ENCODE results near the gene OSBPL9. TPM values are rescaled to one million over a fixed set of nuclear protein-coding genes. Genes with fewer than 3 reads are reported as not detected.

OSBPL9 gene
- total RNA-seq, 1 experiment from 2014 or later: 128 TPM

GRCh38 chr1:51744506-51745303, 127.8 kb downstream of the OSBPL9 start:
- Histone ChIP-seq H3K36me3 (ENCODE audit: insufficient read depth, low read length) (peaks cover 7% of the 10 kb centered on the region; the same call in 1 of the 2 replicates), H3K4me1 (ENCODE audit: low read length) (peaks cover 28% of the 10 kb centered on the region), H4K20me1 (ENCODE audit: insufficient read depth, low read depth, low read length) (no peaks in the 10 kb centered on the region), H3K27me3 (ENCODE audit: low read length) (no peaks in the 10 kb centered on the region), H3K27ac (ENCODE audit: low read length) (peak overlapping the region; percentile 2; the same call in 1 of the 2 replicates), H3K9ac (ENCODE audit: low read length) (no peak overlapping the region), H3K4me3 (ENCODE audit: low read length) (no peak overlapping the region), H3K79me2 (ENCODE audit: low read length) (peaks cover 69% of the 10 kb centered on the region), H3K9me3 (ENCODE audit: low read length) (no peaks in the 10 kb centered on the region), H3K4me2 (ENCODE audit: low read depth, low read length, poor library complexity, severe bottlenecking) (no peak overlapping the region), H3K9me2 (replicated peaks; ENCODE audit: insufficient read depth, low read length) (no peaks in the 10 kb centered on the region), H2AFZ (ENCODE audit: low read length) (no peak overlapping the region)
- no peak for DNase-seq

DNA sequence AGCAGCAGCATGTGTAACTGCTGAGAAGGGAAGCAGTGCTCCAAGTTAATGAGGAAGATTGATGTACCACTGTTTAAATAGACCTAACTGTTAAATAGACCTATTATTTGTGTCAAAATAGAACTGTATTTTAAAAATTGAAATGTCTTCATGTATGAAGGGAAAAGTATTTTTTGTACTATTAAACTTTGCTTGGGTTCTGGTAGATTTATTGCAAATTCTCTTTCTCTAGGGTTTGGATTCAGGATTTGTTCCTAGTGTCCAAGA, 128.3 kb downstream of the OSBPL9 start:
- Histone ChIP-seq H3K9me3 (ENCODE audit: low read length) (no peaks in the 10 kb centered on the region), H3K9me2 (replicated peaks; ENCODE audit: insufficient read depth, low read length) (no peaks in the 10 kb centered on the region), H3K4me2 (ENCODE audit: low read depth, low read length, poor library complexity, severe bottlenecking) (no peak overlapping the region), H3K36me3 (ENCODE audit: insufficient read depth, low read length) (peaks cover 11% of the 10 kb centered on the region; the same call in 1 of the 2 replicates), H3K27me3 (ENCODE audit: low read length) (no peaks in the 10 kb centered on the region), H3K27ac (ENCODE audit: low read length) (peak overlapping the region; percentile 2; the same call in 1 of the 2 replicates), H3K4me3 (ENCODE audit: low read length) (no peak overlapping the region), H4K20me1 (ENCODE audit: insufficient read depth, low read depth, low read length) (no peaks in the 10 kb centered on the region), H3K9ac (ENCODE audit: low read length) (no peak overlapping the region), H3K79me2 (ENCODE audit: low read length) (peaks cover 64% of the 10 kb centered on the region), H3K4me1 (ENCODE audit: low read length) (peaks cover 23% of the 10 kb centered on the region), H2AFZ (ENCODE audit: low read length) (no peak overlapping the region)
- no peak for DNase-seq

DNA sequence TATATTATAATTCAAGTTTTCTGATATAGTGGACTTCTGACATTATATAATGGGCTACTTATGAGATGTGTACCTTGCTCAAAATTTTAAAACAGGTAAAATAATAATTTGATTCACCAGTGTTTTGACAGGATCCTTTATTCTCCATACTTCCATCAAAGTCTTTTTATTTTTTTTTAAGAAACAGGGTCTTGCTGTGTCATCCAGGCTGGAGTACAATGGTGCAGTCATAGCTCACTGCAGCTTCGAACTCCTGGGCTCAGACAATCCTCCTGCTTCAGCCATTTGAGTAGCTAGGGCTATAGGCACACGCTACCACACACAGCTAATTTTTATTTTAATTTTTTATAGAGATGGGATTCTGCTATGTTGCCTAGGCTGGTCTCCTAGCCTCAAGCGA, 132.3 kb downstream of the OSBPL9 start:
- no peak overlapping the region for H3K9ac ChIP-seq (ENCODE audit: low read length)
- H3K4me2 ChIP-seq (ENCODE audit: low read depth, low read length, poor library complexity, severe bottlenecking): no peak overlapping the region
- H3K27ac ChIP-seq (ENCODE audit: low read length): no peak overlapping the region
- H3K4me1 ChIP-seq (ENCODE audit: low read length): peaks cover 10% of the 10 kb centered on the region
- H3K4me3 ChIP-seq (ENCODE audit: low read length): no peak overlapping the region
- H2AFZ ChIP-seq (ENCODE audit: low read length): no peak overlapping the region
- no peaks in the 10 kb centered on the region for H3K9me2 ChIP-seq (replicated peaks; ENCODE audit: insufficient read depth, low read length)
- no peaks in the 10 kb centered on the region for H3K27me3 ChIP-seq (ENCODE audit: low read length)
- H3K9me3 ChIP-seq (ENCODE audit: low read length): no peaks in the 10 kb centered on the region
- no peak for DNase-seq
- no peaks in the 10 kb centered on the region for H4K20me1 ChIP-seq (ENCODE audit: insufficient read depth, low read depth, low read length)
- H3K36me3 ChIP-seq (ENCODE audit: insufficient read depth, low read length): peaks cover 35% of the 10 kb centered on the region
- peaks cover 34% of the 10 kb centered on the region for H3K79me2 ChIP-seq (ENCODE audit: low read length)

DNA sequence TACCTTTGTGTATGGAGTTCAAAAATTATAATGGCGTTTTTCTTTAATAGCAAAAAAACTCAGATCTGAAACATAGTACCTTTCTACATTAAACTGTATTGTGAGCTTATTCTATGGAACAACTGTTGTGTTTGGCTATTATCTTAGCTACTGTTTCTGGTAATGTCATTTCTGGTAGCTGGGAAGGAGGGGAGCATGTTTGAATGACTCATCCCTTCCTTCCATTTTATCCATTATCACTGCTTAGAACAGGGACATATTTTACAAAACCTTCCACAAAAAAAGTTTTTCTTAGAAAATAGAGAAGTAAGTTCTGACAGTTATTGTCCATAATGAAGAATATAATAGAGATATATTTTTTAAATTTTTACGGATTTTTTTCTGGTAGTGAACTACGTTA, 133.3 kb downstream of the OSBPL9 start:
- Histone ChIP-seq H3K9me3 (ENCODE audit: low read length) (no peaks in the 10 kb centered on the region), H3K9ac (ENCODE audit: low read length) (no peak overlapping the region)

DNA sequence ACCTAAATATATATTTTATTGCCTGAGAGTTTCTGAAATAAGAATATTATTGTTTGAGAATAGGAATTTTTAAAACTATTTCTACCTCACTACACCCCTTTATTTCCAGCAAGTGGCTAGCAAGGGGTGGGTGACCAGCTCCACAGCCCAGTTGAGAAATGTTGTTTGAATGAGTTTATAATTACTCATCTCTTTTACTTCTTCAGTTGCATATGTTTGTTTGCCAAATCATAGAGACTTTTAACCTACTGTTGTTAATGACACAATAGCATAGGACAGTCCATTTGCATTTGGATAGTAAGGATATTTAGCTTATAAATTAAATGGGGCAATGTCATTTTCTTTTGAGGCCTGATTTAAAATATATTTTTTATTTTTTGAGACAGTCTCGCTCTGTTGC, 133.8 kb downstream of the OSBPL9 start:
- H3K9me3 ChIP-seq (ENCODE audit: low read length): no peaks in the 10 kb centered on the region
- DNase-seq: no peak
- H2AFZ ChIP-seq (ENCODE audit: low read length): no peak overlapping the region
- H3K4me3 ChIP-seq (ENCODE audit: low read length): no peak overlapping the region
- H3K27me3 ChIP-seq (ENCODE audit: low read length): no peaks in the 10 kb centered on the region
- H3K79me2 ChIP-seq (ENCODE audit: low read length): peaks cover 19% of the 10 kb centered on the region; the same call in 1 of the 2 replicates
- peaks cover 35% of the 10 kb centered on the region for H3K36me3 ChIP-seq (ENCODE audit: insufficient read depth, low read length)
- H3K4me1 ChIP-seq (ENCODE audit: low read length): no peaks in the 10 kb centered on the region
- H3K9ac ChIP-seq (ENCODE audit: low read length): no peak overlapping the region
- no peak overlapping the region for H3K4me2 ChIP-seq (ENCODE audit: low read depth, low read length, poor library complexity, severe bottlenecking)
- no peaks in the 10 kb centered on the region for H4K20me1 ChIP-seq (ENCODE audit: insufficient read depth, low read depth, low read length)
- no peak overlapping the region for H3K27ac ChIP-seq (ENCODE audit: low read length)
- H3K9me2 ChIP-seq (replicated peaks; ENCODE audit: insufficient read depth, low read length): no peaks in the 10 kb centered on the region

More for the DNA sequence above, 133.3 kb downstream of the OSBPL9 start:
- Histone ChIP-seq H3K4me2 (ENCODE audit: low read depth, low read length, poor library complexity, severe bottlenecking) (no peak overlapping the region), H3K4me1 (ENCODE audit: low read length) (no peaks in the 10 kb centered on the region), H4K20me1 (ENCODE audit: insufficient read depth, low read depth, low read length) (no peaks in the 10 kb centered on the region), H3K27ac (ENCODE audit: low read length) (no peak overlapping the region), H3K4me3 (ENCODE audit: low read length) (no peak overlapping the region), H3K27me3 (ENCODE audit: low read length) (no peaks in the 10 kb centered on the region), H3K9me2 (replicated peaks; ENCODE audit: insufficient read depth, low read length) (no peaks in the 10 kb centered on the region), H3K79me2 (ENCODE audit: low read length) (peaks cover 23% of the 10 kb centered on the region), H2AFZ (ENCODE audit: low read length) (no peak overlapping the region), H3K36me3 (ENCODE audit: insufficient read depth, low read length) (peaks cover 35% of the 10 kb centered on the region)
- DNase-seq: no peak

DNA sequence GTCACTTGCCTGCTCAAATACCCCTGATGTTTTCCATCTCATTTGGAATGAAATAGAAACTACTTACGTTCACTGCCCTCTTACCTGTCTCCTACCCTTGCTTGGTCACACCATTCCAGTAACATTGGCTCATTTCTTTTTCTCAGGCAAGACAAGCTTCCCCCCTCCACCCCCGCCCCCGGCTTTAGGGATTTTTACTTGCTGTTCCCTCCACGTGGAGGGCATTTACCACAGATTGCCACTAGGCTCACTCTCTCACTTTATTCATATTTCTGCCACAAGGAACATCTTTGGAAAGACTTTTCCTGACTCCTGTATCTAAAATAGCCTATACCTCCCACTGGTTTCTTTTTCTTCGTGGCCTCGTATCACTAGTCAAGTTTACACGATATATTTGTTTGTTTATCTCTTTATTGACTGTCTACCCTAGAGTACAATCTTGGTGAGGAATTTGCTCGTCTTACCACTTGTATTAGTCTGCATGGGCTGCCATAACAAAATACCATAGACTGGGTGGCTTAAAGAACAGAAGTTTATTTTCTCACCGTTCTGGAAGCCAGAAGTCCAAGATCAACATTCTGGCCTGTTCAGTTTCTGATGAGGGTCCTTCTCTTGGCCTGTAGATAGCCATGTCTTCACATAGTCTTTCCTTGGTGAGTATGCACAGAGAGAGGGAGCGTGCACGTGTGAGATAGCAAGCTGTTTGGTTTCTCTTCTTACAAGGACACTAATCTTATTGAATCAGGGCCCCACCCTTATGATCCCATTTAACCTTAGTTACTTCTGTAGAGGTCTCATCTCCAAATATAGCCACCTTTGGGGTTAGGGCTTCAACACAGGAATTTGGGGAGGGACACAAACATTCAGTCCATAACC, 135.4 kb downstream of the OSBPL9 start:
- Histone ChIP-seq H3K27ac (ENCODE audit: low read length) (no peak overlapping the region), H3K9me2 (replicated peaks; ENCODE audit: insufficient read depth, low read length) (no peaks in the 10 kb centered on the region), H4K20me1 (ENCODE audit: insufficient read depth, low read depth, low read length) (no peaks in the 10 kb centered on the region), H3K27me3 (ENCODE audit: low read length) (no peaks in the 10 kb centered on the region), H3K9me3 (ENCODE audit: low read length) (no peaks in the 10 kb centered on the region), H3K79me2 (ENCODE audit: low read length) (peaks cover 11% of the 10 kb centered on the region; the same call in 1 of the 2 replicates), H3K4me3 (ENCODE audit: low read length) (no peak overlapping the region), H3K4me2 (ENCODE audit: low read depth, low read length, poor library complexity, severe bottlenecking) (no peak overlapping the region), H3K9ac (ENCODE audit: low read length) (no peak overlapping the region), H3K4me1 (ENCODE audit: low read length) (no peaks in the 10 kb centered on the region), H2AFZ (ENCODE audit: low read length) (no peak overlapping the region), H3K36me3 (ENCODE audit: insufficient read depth, low read length) (peaks cover 28% of the 10 kb centered on the region)
- DNase-seq: no peak

DNA sequence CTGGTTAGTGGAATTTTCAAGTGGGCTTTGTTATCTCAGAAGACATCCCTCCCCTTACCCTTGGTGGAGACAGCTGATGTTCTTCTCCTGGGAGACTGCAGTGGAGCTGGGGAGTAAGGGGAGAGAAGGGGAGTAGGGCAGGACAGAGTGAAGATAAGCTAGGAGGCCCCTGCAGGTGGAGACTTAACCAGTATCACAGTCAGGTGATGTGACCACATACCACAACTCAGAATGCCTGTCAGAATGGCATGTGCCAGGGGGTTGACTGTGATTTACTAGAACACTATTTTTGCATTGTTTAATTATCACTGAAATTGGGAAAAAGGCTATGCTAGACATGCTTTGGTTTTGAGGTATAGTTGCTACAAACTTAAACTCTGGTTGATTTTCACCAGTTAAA, 137.1 kb downstream of the OSBPL9 start:
- Histone ChIP-seq H2AFZ (ENCODE audit: low read length) (no peak overlapping the region), H4K20me1 (ENCODE audit: insufficient read depth, low read depth, low read length) (no peaks in the 10 kb centered on the region), H3K27ac (ENCODE audit: low read length) (no peak overlapping the region), H3K4me3 (ENCODE audit: low read length) (no peak overlapping the region), H3K36me3 (ENCODE audit: insufficient read depth, low read length) (peaks cover 28% of the 10 kb centered on the region), H3K4me2 (ENCODE audit: low read depth, low read length, poor library complexity, severe bottlenecking) (no peak overlapping the region), H3K9me3 (ENCODE audit: low read length) (no peaks in the 10 kb centered on the region), H3K4me1 (ENCODE audit: low read length) (no peaks in the 10 kb centered on the region), H3K79me2 (ENCODE audit: low read length) (peaks cover 15% of the 10 kb centered on the region), H3K9ac (ENCODE audit: low read length) (no peak overlapping the region), H3K9me2 (replicated peaks; ENCODE audit: insufficient read depth, low read length) (no peaks in the 10 kb centered on the region), H3K27me3 (ENCODE audit: low read length) (no peaks in the 10 kb centered on the region)
- DNase-seq: no peak

DNA sequence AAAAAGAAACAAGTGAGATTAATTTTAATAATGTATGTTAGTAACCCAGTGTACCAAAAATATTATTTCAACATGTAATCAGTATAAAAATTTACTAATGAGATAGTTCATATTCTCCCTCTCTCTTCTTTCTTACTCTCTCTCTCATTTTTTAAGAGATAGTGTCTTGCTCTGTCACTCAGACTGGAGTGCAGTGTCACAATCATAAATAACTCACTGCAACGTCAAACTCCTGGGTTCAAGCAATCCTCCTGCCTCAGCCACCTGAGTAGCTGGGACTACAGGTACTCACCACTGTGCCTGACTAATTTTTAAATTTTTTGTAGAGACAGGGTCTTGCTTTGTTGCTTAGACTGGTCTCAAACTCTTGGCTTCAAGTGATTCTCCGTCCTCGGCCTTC, 137.8 kb downstream of the OSBPL9 start:
- no peak overlapping the region for H3K9ac ChIP-seq (ENCODE audit: low read length)
- no peaks in the 10 kb centered on the region for H3K4me1 ChIP-seq (ENCODE audit: low read length)
- H2AFZ ChIP-seq (ENCODE audit: low read length): no peak overlapping the region
- no peak for DNase-seq
- H4K20me1 ChIP-seq (ENCODE audit: insufficient read depth, low read depth, low read length): no peaks in the 10 kb centered on the region
- no peak overlapping the region for H3K4me3 ChIP-seq (ENCODE audit: low read length)
- H3K4me2 ChIP-seq (ENCODE audit: low read depth, low read length, poor library complexity, severe bottlenecking): no peak overlapping the region
- no peaks in the 10 kb centered on the region for H3K9me3 ChIP-seq (ENCODE audit: low read length)
- no peaks in the 10 kb centered on the region for H3K27me3 ChIP-seq (ENCODE audit: low read length)
- H3K79me2 ChIP-seq (ENCODE audit: low read length): peaks cover 15% of the 10 kb centered on the region
- H3K9me2 ChIP-seq (replicated peaks; ENCODE audit: insufficient read depth, low read length): no peaks in the 10 kb centered on the region
- no peak overlapping the region for H3K27ac ChIP-seq (ENCODE audit: low read length)
- peaks cover 28% of the 10 kb centered on the region for H3K36me3 ChIP-seq (ENCODE audit: insufficient read depth, low read length)
